RWPE2 (cell line): ENCODE results near the gene RMI2.
"Not testable (repeated sequence)": the region's sequence is repeated elsewhere in the genome, so short reads cannot be mapped to it uniquely, and the experiment has no call there.

Experiments
- ATAC-seq: fragments of 200-7000 bp; cut with Tn5 transposase; 3 replicates; pipeline ENCODE4 v1.9.1; 2021; ENCODE audit warnings: low read depth
- DNase-seq: peaks from one replicate; pipeline ENCODE4 v3.0.0-alpha.2; 2020; ENCODE audit warnings: low spot score
- H3K27ac ChIP-seq: fragments of 450-650 bp; 2 replicates; pipeline ENCODE4 v1.5.1; 2017; ENCODE audit warnings: mild to moderate bottlenecking; ENCODE audit not compliant: poor library complexity, severe bottlenecking
- H3K27me3 ChIP-seq: fragments of 250-450 bp; sonication (Bioruptor Pico); 2 replicates; pipeline ENCODE4 v1.5.1; 2021; ENCODE audit warnings: mild to moderate bottlenecking, moderate library complexity; ENCODE audit not compliant: insufficient read depth, poor library complexity, severe bottlenecking
- H3K36me3 ChIP-seq: fragments of 250-450 bp; sonication (Bioruptor Pico); 2 replicates; pipeline ENCODE4 v1.5.1; 2020; ENCODE audit warnings: low read depth, mild to moderate bottlenecking, moderate library complexity
- H3K4me1 ChIP-seq: fragments of 250-450 bp; sonication (Bioruptor Pico); 2 replicates; pipeline ENCODE4 v1.5.1; 2021; ENCODE audit warnings: mild to moderate bottlenecking, moderate library complexity; ENCODE audit not compliant: insufficient read depth, poor library complexity, severe bottlenecking
- H3K4me3 ChIP-seq: fragments of 250-450 bp; sonication (Bioruptor Pico); 2 replicates; pipeline ENCODE4 v1.5.1; 2021; ENCODE audit warnings: mild to moderate bottlenecking, moderate library complexity; ENCODE audit not compliant: severe bottlenecking
- H3K9me3 ChIP-seq: fragments of 250-450 bp; sonication (Bioruptor Pico); 2 replicates; pipeline ENCODE4 v1.5.1; 2021; ENCODE audit warnings: mild to moderate bottlenecking, moderate library complexity; ENCODE audit not compliant: severe bottlenecking
- TF ChIP-seq, protein P1 (sequence below): fragments of 450-650 bp; IDR thresholded peaks from one replicate; pipeline ENCODE4 v1.5.1; 2017; ENCODE audit warnings: mild to moderate bottlenecking, moderate library complexity; ENCODE audit not compliant: poor library complexity, severe bottlenecking

The RMI2 gene

DNA sequence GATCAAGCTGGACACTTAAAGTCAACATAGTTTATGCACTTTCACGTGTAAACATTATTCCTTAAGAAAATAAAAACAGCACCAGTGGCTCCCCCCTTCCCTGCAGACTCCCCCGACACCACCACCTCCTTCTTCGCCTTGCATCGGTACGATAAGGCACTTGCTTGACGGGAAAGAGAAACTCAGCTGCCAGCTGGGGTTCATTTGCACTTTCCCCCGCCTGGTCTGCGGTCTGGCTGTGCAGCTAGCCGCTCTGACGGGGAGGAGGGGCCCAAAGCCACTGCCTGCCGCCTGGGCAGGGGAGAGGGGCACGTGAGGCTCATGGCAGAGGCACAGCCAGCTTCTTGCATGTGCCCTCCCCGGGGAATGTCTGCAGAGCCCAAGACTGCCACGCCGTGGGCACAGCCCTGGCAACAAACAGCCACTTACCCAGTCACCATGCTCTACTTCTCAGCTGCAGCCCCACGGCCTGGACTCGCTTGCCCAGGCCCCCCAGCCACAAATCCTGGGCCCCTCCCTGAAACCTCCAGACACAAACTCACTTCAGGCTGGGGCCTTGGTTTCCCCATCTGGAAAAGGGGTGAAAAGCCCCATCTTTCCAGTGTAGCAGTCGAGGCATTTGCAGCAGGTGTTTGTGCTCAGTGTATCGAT, 47.6 kb upstream of the RMI2 start:
- no peaks in the 10 kb centered on the region for H3K27me3 ChIP-seq
- no peaks in the 10 kb centered on the region for H3K9me3 ChIP-seq
- ATAC-seq: peak; percentile 57
- no peak overlapping the region for H3K27ac ChIP-seq
- DNase-seq: no peak
- no peaks in the 10 kb centered on the region for H3K36me3 ChIP-seq
- H3K4me3 ChIP-seq: no peak overlapping the region
- TF ChIP-seq, protein P1, sequence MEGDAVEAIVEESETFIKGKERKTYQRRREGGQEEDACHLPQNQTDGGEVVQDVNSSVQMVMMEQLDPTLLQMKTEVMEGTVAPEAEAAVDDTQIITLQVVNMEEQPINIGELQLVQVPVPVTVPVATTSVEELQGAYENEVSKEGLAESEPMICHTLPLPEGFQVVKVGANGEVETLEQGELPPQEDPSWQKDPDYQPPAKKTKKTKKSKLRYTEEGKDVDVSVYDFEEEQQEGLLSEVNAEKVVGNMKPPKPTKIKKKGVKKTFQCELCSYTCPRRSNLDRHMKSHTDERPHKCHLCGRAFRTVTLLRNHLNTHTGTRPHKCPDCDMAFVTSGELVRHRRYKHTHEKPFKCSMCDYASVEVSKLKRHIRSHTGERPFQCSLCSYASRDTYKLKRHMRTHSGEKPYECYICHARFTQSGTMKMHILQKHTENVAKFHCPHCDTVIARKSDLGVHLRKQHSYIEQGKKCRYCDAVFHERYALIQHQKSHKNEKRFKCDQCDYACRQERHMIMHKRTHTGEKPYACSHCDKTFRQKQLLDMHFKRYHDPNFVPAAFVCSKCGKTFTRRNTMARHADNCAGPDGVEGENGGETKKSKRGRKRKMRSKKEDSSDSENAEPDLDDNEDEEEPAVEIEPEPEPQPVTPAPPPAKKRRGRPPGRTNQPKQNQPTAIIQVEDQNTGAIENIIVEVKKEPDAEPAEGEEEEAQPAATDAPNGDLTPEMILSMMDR: no peak
- no peaks in the 10 kb centered on the region for H3K4me1 ChIP-seq

DNA sequence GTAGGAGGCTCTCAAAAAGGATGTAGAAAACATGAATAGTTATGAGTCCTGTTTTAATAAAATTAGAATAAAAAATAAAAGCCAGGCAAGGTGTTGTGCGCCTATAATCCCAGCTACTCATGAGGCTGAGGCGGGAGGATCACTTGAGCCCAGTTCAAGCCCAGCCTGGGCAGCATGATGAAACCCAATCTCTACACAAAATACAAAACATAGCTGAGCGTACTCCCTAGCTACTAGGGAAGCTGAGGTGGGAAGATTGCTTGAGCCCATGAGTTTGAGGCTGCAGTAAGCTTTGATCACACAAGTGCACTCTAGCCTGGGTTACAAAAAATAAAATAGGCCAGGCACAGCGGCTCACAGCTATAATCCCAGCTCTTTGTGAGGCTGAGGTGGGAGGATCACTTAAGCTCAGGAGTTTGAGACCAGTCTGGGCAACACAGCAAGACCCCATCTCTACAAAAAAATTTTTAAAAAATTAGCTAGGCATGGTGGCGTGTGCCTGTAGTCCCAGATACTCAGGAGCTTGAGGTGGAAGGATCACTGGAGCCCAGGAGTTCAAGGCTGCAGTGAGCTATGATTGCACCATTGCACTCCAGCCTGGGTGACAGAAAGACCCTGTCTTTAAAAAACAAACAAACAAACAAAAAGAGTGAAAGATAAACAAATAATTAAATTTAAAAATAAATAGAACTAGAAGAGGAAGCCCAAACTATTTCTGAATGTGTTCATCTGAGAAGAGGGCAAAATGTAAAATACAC, 46.9 kb upstream of the RMI2 start:
- no peak for ATAC-seq
- H3K27ac ChIP-seq: no peak overlapping the region
- peaks cover 4% of the 10 kb centered on the region for H3K4me1 ChIP-seq
- no peaks in the 10 kb centered on the region for H3K9me3 ChIP-seq
- no peak overlapping the region for H3K4me3 ChIP-seq
- H3K27me3 ChIP-seq: no peaks in the 10 kb centered on the region
- DNase-seq: no peak
- H3K36me3 ChIP-seq: no peaks in the 10 kb centered on the region
- TF ChIP-seq, protein P1: no peak

DNA sequence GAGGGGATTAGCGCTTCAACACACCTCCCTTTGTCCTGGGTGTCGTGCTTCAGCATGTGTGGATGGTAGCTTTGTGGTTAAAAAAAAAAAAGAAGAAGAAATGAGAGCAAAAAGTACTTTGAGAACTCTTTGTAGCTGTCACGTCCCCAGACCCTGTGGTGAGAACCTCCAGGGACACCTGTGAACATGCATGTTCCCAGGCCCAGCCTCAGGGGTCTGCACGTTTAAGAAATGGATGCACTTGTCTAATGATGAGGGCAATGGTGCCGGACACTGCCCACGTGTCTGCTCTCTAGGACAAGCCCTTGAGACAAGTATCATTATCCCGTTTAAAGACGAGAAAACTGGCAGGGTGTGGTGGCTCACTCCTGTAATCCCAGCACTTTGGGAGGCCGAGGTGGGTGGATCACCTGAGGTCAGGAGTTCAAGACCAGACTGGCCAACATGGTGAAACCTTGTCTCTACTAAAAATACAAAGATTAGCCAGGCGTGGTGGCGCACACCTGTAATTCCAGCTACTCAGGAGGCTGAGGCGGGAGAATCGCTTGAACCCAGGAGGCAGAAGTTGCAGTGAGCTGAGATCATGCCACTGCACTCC, 46.2 kb upstream of the RMI2 start:
- H3K36me3 ChIP-seq, H3K9me3 ChIP-seq, H3K27me3 ChIP-seq, ATAC-seq, H3K4me3 ChIP-seq, H3K27ac ChIP-seq, H3K4me1 ChIP-seq, DNase-seq: not testable (repeated sequence)

DNA sequence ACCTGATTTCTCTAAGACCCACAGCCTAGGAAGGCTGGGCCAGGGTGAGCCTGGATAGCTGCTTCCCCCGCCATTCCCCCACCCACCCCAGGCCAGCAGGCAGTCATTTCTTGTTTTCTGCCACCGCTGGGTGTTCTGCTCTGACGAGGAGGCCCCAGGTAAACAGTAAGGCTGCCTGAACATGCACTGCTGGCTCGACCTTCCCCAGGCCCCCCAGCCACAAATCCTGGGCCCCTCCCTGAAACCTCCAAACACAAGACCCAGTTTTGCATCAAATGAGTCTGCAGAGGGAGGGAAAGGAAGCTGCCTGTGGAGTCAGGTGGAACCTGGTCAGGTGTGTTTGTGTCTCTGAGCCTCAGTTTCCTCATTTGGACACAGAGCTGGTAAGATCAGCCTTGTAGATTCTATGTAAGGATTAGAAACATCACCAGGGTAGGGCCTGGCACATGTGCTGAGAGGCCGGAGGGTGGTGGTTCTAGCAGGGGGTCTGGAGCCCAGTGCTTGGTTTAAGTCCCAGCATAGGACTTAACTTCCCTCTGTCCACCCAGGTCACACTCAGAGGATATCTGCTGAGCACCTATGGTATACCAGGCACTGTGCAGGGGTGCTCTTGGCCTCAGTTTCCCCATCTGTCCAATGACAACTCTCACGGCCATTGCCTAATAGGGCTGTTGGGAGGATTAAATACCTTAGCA, 45.2 kb upstream of the RMI2 start:
- Histone ChIP-seq H3K9me3 (no peaks in the 10 kb centered on the region), H3K4me1 (peaks cover 9% of the 10 kb centered on the region), H3K27me3 (no peaks in the 10 kb centered on the region), H3K27ac (no peak overlapping the region), H3K36me3 (no peaks in the 10 kb centered on the region), H3K4me3 (no peak overlapping the region)
- DNase-seq (no peak), ATAC-seq (no peak)
- TF ChIP-seq, protein P1: no peak

DNA sequence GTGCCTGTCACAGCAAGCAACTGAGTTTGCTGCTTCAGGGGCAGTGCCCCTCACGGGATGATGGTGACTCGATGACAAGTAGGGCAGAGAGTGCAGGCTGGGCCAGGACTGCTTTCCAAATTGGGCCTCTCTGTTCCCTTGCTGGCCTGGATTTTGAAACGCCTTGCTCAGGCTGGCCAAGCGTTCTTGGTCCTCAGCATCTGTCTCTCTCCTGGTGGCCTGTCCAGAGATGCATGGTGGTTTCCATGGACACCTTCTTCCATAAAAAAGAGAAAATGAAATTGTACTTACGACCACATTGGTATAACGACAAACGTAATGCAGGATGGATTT, 44.7 kb upstream of the RMI2 start:
- DNase-seq (no peak), ATAC-seq (no peak)
- H3K27me3 ChIP-seq: no peaks in the 10 kb centered on the region
- no peak overlapping the region for H3K4me3 ChIP-seq
- TF ChIP-seq, protein P1: no peak
- H3K27ac ChIP-seq: no peak overlapping the region
- H3K9me3 ChIP-seq: no peaks in the 10 kb centered on the region
- peaks cover 9% of the 10 kb centered on the region for H3K4me1 ChIP-seq
- no peaks in the 10 kb centered on the region for H3K36me3 ChIP-seq
